H7 (cell line): ENCODE results near the gene FOXJ3. TPM values are rescaled to one million over a fixed set of nuclear protein-coding genes. Genes with fewer than 3 reads are reported as not detected.

Experiments used
- DNase-seq: peaks from one replicate; pipeline ENCODE4 v3.0.0; 2012
- H3K27me3 ChIP-seq: 2 replicates; pipeline ENCODE4 v1.6.0; 2011; ENCODE audit warnings: mild to moderate bottlenecking, low read length; ENCODE audit not compliant: control insufficient read depth, insufficient read depth
- H3K36me3 ChIP-seq: replicated peaks from 2 replicates; pipeline ENCODE4 v1.5.1; 2011; ENCODE audit warnings: low read length; ENCODE audit not compliant: control insufficient read depth, insufficient read depth
- H3K4me3 ChIP-seq: 2 replicates; pipeline ENCODE4 v1.5.1; 2011; ENCODE audit warnings: low read depth, mild to moderate bottlenecking, control low read depth, low read length, moderate library complexity; ENCODE audit not compliant: insufficient read depth
- total RNA-seq: library from RNA; depleted of rRNA; stranded (reverse); fragments of >200 nt; shearing (Covaris generic); gene quantifications from 2 replicates; pipeline ENCODE4 v1.2.3, GENCODE V29; 2014

The FOXJ3 gene
- total RNA-seq, 1 experiment from 2014 or later = 41.5 TPM

GRCh38 chr1:42324398-42325013, 10.5 kb downstream of the FOXJ3 start:
- DNase-seq = no peak
- no peaks in the 10 kb centered on the region for H3K36me3 ChIP-seq
- H3K27me3 ChIP-seq = no peaks in the 10 kb centered on the region
- H3K4me3 ChIP-seq = no peak overlapping the region

GRCh38 chr1:42323551-42323950, 11.5 kb downstream of the FOXJ3 start:
- DNase-seq = no peak
- Histone ChIP-seq H3K4me3 (no peak overlapping the region), H3K36me3 (no peaks in the 10 kb centered on the region), H3K27me3 (no peaks in the 10 kb centered on the region)

DNA sequence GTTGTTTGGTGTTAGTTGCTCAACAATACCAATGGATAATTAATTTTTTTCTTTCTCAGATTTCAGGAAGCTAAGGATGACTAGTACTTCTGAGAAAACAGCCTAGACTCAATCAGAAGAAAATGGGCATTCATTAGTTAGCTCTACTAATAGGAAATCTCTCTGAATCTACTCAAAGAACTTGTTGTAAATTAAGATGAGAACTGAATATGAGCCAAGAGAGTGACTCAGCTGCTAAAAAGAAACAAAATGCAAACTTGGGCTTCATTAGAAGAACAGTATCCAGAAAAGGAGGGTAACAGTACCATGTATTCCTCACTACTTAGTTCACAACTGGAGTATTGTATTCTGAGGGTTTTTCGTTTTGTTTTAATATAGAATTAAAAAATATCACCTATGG, 12.5 kb downstream of the FOXJ3 start:
- no peak for DNase-seq
- Histone ChIP-seq H3K4me3 (no peak overlapping the region), H3K27me3 (no peaks in the 10 kb centered on the region), H3K36me3 (no peaks in the 10 kb centered on the region)

DNA sequence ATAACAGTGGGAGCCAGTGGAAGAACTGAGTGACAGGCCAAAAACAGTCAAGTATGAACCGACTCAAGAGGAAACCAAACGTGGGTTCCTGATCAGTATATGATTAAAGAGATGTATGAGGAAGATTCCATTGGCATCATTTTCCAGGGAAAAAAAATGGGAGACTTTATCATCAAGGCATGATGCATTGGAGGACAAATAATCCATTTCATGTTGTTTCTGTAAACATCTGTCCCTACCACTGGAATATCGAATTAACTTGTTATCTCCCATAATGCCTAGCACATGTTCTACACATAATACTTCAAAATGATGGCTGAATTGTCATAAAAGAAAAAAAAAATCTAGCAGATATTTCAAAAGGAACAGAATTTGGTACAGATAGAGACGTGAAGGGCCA, 13.3 kb downstream of the FOXJ3 start:
- Histone ChIP-seq H3K27me3 (no peaks in the 10 kb centered on the region), H3K4me3 (no peak overlapping the region), H3K36me3 (no peaks in the 10 kb centered on the region)
- DNase-seq = no peak

GRCh38 chr1:42320708-42321107, 14.3 kb downstream of the FOXJ3 start:
- Histone ChIP-seq H3K4me3 (no peak overlapping the region), H3K27me3 (no peaks in the 10 kb centered on the region), H3K36me3 (no peaks in the 10 kb centered on the region)
- no peak for DNase-seq

DNA sequence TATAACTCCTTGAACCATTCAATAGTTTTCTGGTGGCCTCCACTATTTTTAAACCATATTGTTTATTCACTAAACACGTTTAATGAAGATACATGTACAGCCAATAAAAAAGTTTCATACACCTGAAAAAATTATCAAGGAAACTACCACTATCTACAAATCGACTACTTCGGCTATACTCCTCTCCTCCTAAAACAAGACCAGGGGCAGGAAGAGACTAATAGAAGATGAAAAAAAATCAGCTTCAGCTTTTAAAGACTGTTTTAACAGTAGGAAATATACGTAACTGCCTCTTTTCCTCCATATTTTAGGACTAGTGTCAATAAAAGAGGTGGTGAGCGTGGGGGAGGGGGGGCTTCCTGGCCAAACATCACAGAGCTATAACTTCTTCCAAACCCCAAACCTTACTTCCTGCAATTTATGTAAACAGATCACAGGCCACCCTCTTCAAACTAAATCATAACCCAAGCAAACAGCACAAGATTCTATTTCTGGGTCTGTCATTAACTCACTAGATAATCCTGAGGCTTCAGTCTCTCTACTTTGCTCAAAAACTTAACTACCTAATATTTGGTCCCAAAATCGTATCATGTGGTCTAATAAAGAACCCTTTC, 15.1 kb downstream of the FOXJ3 start:
- no peaks in the 10 kb centered on the region for H3K27me3 ChIP-seq
- no peak for DNase-seq
- no peaks in the 10 kb centered on the region for H3K36me3 ChIP-seq
- no peak overlapping the region for H3K4me3 ChIP-seq

GRCh38 chr1:42319128-42319851, 15.7 kb downstream of the FOXJ3 start:
- no peaks in the 10 kb centered on the region for H3K36me3 ChIP-seq
- no peaks in the 10 kb centered on the region for H3K27me3 ChIP-seq
- H3K4me3 ChIP-seq = no peak overlapping the region
- DNase-seq = no peak

GRCh38 chr1:42318601-42319000, 16.4 kb downstream of the FOXJ3 start:
- Histone ChIP-seq H3K36me3 (no peaks in the 10 kb centered on the region), H3K27me3 (no peaks in the 10 kb centered on the region), H3K4me3 (no peak overlapping the region)
- no peak for DNase-seq

- no peaks in the 10 kb centered on the region for H3K36me3 ChIP-seq
- H3K4me3 ChIP-seq = no peak overlapping the region
- no peak for DNase-seq
- H3K27me3 ChIP-seq = no peaks in the 10 kb centered on the region
Observed at GRCh38 chr1:42317308-42317707, 17.7 kb downstream of the FOXJ3 start.

DNA sequence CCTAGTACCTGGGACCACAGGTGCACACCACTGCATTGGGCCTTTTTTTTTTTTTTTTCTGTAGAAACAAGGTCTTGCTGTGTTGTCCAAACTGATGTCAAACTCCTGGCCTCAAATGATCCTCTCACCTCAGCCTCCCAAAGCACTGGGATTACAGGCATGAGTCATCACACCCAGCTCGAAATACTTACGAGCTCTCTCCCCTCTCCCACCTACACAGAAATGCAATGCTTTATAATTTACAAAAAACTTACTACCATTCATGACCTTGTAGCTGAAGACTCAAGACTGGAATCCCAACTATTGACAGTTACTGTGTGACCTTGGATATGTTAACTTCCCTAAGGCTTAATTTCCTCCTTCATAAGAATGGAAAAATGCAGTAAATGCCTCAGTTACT, 18.7 kb downstream of the FOXJ3 start:
- no peaks in the 10 kb centered on the region for H3K27me3 ChIP-seq
- H3K36me3 ChIP-seq = no peaks in the 10 kb centered on the region
- H3K4me3 ChIP-seq = no peak overlapping the region
- DNase-seq = no peak

GRCh38 chr1:42315500-42315899, 19.5 kb downstream of the FOXJ3 start:
- Histone ChIP-seq H3K27me3 (no peaks in the 10 kb centered on the region), H3K36me3 (no peaks in the 10 kb centered on the region), H3K4me3 (no peak overlapping the region)
- no peak for DNase-seq

- Histone ChIP-seq H3K27me3 (no peaks in the 10 kb centered on the region), H3K36me3 (no peaks in the 10 kb centered on the region), H3K4me3 (no peak overlapping the region)
- no peak for DNase-seq
Observed at GRCh38 chr1:42313970-42314369, 21.1 kb downstream of the FOXJ3 start.

- DNase-seq = no peak
- Histone ChIP-seq H3K36me3 (no peaks in the 10 kb centered on the region), H3K4me3 (no peak overlapping the region), H3K27me3 (no peaks in the 10 kb centered on the region)
Observed at GRCh38 chr1:42312576-42313212, 22.3 kb downstream of the FOXJ3 start.

- Histone ChIP-seq H3K4me3 (no peak overlapping the region), H3K36me3 (no peaks in the 10 kb centered on the region), H3K27me3 (no peaks in the 10 kb centered on the region)
- DNase-seq = no peak
Observed at GRCh38 chr1:42311897-42312296, 23.1 kb downstream of the FOXJ3 start.

GRCh38 chr1:42311138-42311537, 23.9 kb downstream of the FOXJ3 start:
- no peak overlapping the region for H3K4me3 ChIP-seq
- H3K36me3 ChIP-seq = no peaks in the 10 kb centered on the region
- DNase-seq = no peak
- no peaks in the 10 kb centered on the region for H3K27me3 ChIP-seq
